ENCODE measurements around the gene KLK3. TPM values are rescaled to one million over a fixed set of nuclear protein-coding genes. Genes with fewer than 3 reads are reported as not detected.
A peak's percentile ranks its signal among the peaks of the same experiment; 100 is the strongest.

Gene KLK3
- total and polyA plus RNA-seq, 2 of the 13 experiments (the other 11 are each of a cell fraction or from before 2014, with no cell fraction given): not detected

GRCh38 chr19:50831026-50831396, 23.7 kb upstream of the KLK3 start:
- CTCF ChIA-PET (ENCODE audit: low intra/inter-chr PET ratio, low total read pairs): no interaction called here
- WGBS (ENCODE audit: low lambda C conversion rate): 14% methylated on average over 7 of the region's 7 CpGs

GRCh38 chr19:50832666-50833065, 22.0 kb upstream of the KLK3 start:
- WGBS (ENCODE audit: low lambda C conversion rate): 45% methylated on average over 8 of the region's 8 CpGs
- BruUV-seq (replicated peaks): no TSS peak
- CTCF ChIA-PET (ENCODE audit: low intra/inter-chr PET ratio, low total read pairs): no interaction called here
- TF ChIP-seq IRF9 (CRISPR knock-in tag; IDR thresholded peaks at IDR 0.05; ENCODE audit: borderline replicate concordance) (no peak), USF2 (IDR thresholded peaks at IDR 0.05; ENCODE audit: low read depth, low read length) (no peak), USF2 (CRISPR knock-in tag; IDR thresholded peaks at IDR 0.05; ENCODE audit: borderline replicate concordance) (no peak), ZNF430 (CRISPR knock-in tag; IDR thresholded peaks at IDR 0.05) (no peak), HDAC6 (IDR thresholded peaks at IDR 0.05; ENCODE audit: low read depth, low read length) (no peak), ZBTB4 (CRISPR knock-in tag; IDR thresholded peaks at IDR 0.05; ENCODE audit: borderline replicate concordance) (no peak), ZNF740 (CRISPR knock-in tag; IDR thresholded peaks at IDR 0.05) (no peak), DNMT3B (CRISPR knock-in tag; conservative IDR thresholded peaks at IDR 0.05) (no peak)

More at GRCh38 chr19:50831026-50831396, 23.7 kb upstream of the KLK3 start:
- DNase-seq (ENCODE audit: low spot score) (no peak), ATAC-seq (no peak), FAIRE-seq (no peak)
- Histone ChIP-seq H3K9me3 (ENCODE audit: low read length) (no peaks in the 10 kb centered on the region), H3K79me2 (ENCODE audit: insufficient read depth, low read length) (no peaks in the 10 kb centered on the region), H3K27ac (ENCODE audit: extremely low read length, insufficient read depth, low read length) (no peak overlapping the region), H2AFZ (ENCODE audit: low read length) (no peak overlapping the region), H3K4me3 (replicated peaks in 1 of 3; ENCODE audit: insufficient read depth in 1 of 3, low read depth in 2 of 3, low read length in 3 of 3) (no peak overlapping the region), H3K9ac (ENCODE audit: insufficient read depth, low read depth, low read length) (no peak overlapping the region), H4K20me1 (ENCODE audit: insufficient read depth, low read length) (no peaks in the 10 kb centered on the region), H3K36me3 (replicated peaks in 1 of 2; ENCODE audit: control insufficient read depth in 1 of 2, insufficient read depth in 2 of 2, low read length in 2 of 2) (no peaks in the 10 kb centered on the region), H3K4me1 (ENCODE audit: insufficient read depth, low read length) (peaks cover 10% of the 10 kb centered on the region), H3K4me2 (ENCODE audit: low read depth, low read length) (no peak overlapping the region), H3K27me3 (ENCODE audit: control insufficient read depth in 1 of 2, insufficient read depth in 2 of 2, low read length in 2 of 2) (peaks cover 0 to 44% of the 10 kb centered on the region in 2 experiments; a peak in 2 of 5 replicates)
- TF ChIP-seq ISL2 (CRISPR knock-in tag; IDR thresholded peaks at IDR 0.05) (no peak), ZNF737 (CRISPR knock-in tag; IDR thresholded peaks at IDR 0.05; ENCODE audit: borderline replicate concordance) (no peak), ZBTB21 (CRISPR knock-in tag; IDR thresholded peaks at IDR 0.05) (no peak), ZNF768 (CRISPR knock-in tag; IDR thresholded peaks at IDR 0.05) (peak; percentile 88), TRIM24 (CRISPR knock-in tag; IDR thresholded peaks at IDR 0.05) (no peak)
- in situ Hi-C loops (cut with HindIII; ENCODE audit: extremely low pct_ligation_motif_present, low pct_unique_long_range_greater_than_20kb) (no loop called here), intact Hi-C loops (cut with micrococcal nuclease; ENCODE audit: unreplicated experiment) (no loop called here)
- POLR2A ChIA-PET: no interaction called here
- no TSS peak for BruUV-seq (replicated peaks)

More at GRCh38 chr19:50832666-50833065, 22.0 kb upstream of the KLK3 start:
- Histone ChIP-seq H3K27me3 (ENCODE audit: control insufficient read depth in 1 of 2, insufficient read depth in 2 of 2, low read length in 2 of 2) (peaks cover 0 to 43% of the 10 kb centered on the region in 2 experiments; a peak in 2 of 5 replicates), H3K4me2 (ENCODE audit: low read depth, low read length) (no peak overlapping the region), H4K20me1 (ENCODE audit: insufficient read depth, low read length) (no peaks in the 10 kb centered on the region), H3K36me3 (replicated peaks in 1 of 2; ENCODE audit: control insufficient read depth in 1 of 2, insufficient read depth in 2 of 2, low read length in 2 of 2) (no peaks in the 10 kb centered on the region), H3K79me2 (ENCODE audit: insufficient read depth, low read length) (no peaks in the 10 kb centered on the region), H3K27ac (ENCODE audit: extremely low read length, insufficient read depth, low read length) (no peak overlapping the region), H3K9me3 (ENCODE audit: low read length) (no peaks in the 10 kb centered on the region), H2AFZ (ENCODE audit: low read length) (no peak overlapping the region), H3K4me3 (replicated peaks in 1 of 3; ENCODE audit: insufficient read depth in 1 of 3, low read depth in 2 of 3, low read length in 3 of 3) (no peak overlapping the region), H3K4me1 (ENCODE audit: insufficient read depth, low read length) (peaks cover 17% of the 10 kb centered on the region), H3K9ac (ENCODE audit: insufficient read depth, low read depth, low read length) (no peak overlapping the region)
- DNase-seq (ENCODE audit: low spot score) (no peak), ATAC-seq (no peak), FAIRE-seq (no peak)
- in situ Hi-C loops (cut with HindIII; ENCODE audit: extremely low pct_ligation_motif_present, low pct_unique_long_range_greater_than_20kb): no loop called here
- intact Hi-C loops (cut with micrococcal nuclease; ENCODE audit: unreplicated experiment): no loop called here
- POLR2A ChIA-PET: no interaction called here

All from HepG2 (cell line).